ENCODE data around the gene ZNF827. TPM values are rescaled to one million over a fixed set of nuclear protein-coding genes. Genes with fewer than 3 reads are reported as not detected.

Gene ZNF827
- total and polyA plus RNA-seq, 2 experiments from 2014 or later = 7.8 to 17.5 TPM

DNA sequence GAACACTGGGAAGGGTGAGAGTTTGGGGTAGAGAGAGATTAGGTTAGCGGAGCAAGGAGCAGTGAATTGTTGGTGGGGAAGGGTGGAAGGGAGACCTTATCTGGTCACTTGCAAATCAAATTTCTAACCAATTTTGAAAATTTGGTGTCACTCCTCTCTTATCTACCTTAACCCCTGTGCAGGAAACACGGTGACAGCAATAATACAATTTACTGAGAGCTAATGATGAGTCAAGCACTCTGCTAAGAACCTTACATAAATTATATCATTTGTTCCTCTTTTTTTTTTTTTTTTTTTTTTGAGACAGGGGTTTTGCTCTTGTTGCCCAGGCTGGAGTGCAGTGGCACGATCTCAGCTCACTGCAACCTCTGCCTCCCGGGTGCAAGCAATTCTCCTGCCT, 142.3 kb downstream of the ZNF827 start:
- WGBS (ENCODE audit: low lambda C conversion rate, missing lambda C conversion rate) = 94% methylated on average over 4 of the region's 4 CpGs
- Histone ChIP-seq H3K9me3 (ENCODE audit: low read depth) (no peaks in the 10 kb centered on the region), H3K4me1 (ENCODE audit: insufficient read depth) (no peaks in the 10 kb centered on the region), H3K27ac (no peak overlapping the region), H3K4me3 (no peak overlapping the region), H3K27me3 (no peaks in the 10 kb centered on the region), H2AFZ (no peak overlapping the region), H3K79me2 (no peaks in the 10 kb centered on the region), H3K4me2 (no peak overlapping the region), H3K9me2 (replicated peaks; ENCODE audit: insufficient read depth) (no peaks in the 10 kb centered on the region), H3K36me3 (replicated peaks; ENCODE audit: insufficient read depth, low read depth) (no peaks in the 10 kb centered on the region), H4K20me1 (ENCODE audit: insufficient read depth, poor library complexity, severe bottlenecking) (no peaks in the 10 kb centered on the region)
- TF ChIP-seq EZH2phosphoT487 (IDR thresholded peaks at IDR 0.05; ENCODE audit: low read depth, severe bottlenecking, unreplicated experiment) (no peak), EZH2 (IDR thresholded peaks at IDR 0.05; ENCODE audit: borderline replicate concordance) (no peak)
- TF ChIP-seq, protein P1, sequence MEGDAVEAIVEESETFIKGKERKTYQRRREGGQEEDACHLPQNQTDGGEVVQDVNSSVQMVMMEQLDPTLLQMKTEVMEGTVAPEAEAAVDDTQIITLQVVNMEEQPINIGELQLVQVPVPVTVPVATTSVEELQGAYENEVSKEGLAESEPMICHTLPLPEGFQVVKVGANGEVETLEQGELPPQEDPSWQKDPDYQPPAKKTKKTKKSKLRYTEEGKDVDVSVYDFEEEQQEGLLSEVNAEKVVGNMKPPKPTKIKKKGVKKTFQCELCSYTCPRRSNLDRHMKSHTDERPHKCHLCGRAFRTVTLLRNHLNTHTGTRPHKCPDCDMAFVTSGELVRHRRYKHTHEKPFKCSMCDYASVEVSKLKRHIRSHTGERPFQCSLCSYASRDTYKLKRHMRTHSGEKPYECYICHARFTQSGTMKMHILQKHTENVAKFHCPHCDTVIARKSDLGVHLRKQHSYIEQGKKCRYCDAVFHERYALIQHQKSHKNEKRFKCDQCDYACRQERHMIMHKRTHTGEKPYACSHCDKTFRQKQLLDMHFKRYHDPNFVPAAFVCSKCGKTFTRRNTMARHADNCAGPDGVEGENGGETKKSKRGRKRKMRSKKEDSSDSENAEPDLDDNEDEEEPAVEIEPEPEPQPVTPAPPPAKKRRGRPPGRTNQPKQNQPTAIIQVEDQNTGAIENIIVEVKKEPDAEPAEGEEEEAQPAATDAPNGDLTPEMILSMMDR (IDR thresholded peaks at IDR 0.05; ENCODE audit: poor library complexity) = no peak
- DNase-seq (ENCODE audit: low spot score) = no peak

DNA sequence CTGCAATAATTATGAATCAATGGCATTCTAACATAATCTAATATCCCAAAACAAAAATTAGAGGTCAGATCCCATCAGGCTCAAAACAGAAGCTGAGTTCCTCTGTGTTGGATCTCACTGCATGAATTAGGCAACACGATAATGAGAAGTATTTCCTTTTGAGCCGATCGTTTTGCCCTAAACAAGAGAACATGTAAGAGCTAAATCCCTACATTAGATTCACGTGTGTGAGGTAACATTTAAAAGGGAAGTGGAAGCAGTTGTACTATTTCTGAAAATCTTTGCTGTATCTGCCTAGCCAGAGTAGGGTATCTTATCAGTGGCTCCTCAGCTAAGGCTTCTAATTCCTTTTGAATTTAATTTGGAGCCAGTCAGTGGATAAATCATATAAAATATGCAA, 143.1 kb downstream of the ZNF827 start:
- TF ChIP-seq, protein P1 (IDR thresholded peaks at IDR 0.05; ENCODE audit: poor library complexity) = no peak
- no peak for TF ChIP-seq EZH2 (IDR thresholded peaks at IDR 0.05; ENCODE audit: borderline replicate concordance)
- no peak for TF ChIP-seq EZH2phosphoT487 (IDR thresholded peaks at IDR 0.05; ENCODE audit: low read depth, severe bottlenecking, unreplicated experiment)
- no peaks in the 10 kb centered on the region for H3K4me1 ChIP-seq (ENCODE audit: insufficient read depth)
- no peak overlapping the region for H2AFZ ChIP-seq
- no peak overlapping the region for H3K4me2 ChIP-seq
- H3K9me2 ChIP-seq (replicated peaks; ENCODE audit: insufficient read depth) = no peaks in the 10 kb centered on the region
- H3K79me2 ChIP-seq = no peaks in the 10 kb centered on the region
- H3K27me3 ChIP-seq = no peaks in the 10 kb centered on the region
- H4K20me1 ChIP-seq (ENCODE audit: insufficient read depth, poor library complexity, severe bottlenecking) = no peaks in the 10 kb centered on the region
- DNase-seq (ENCODE audit: low spot score) = no peak
- no peaks in the 10 kb centered on the region for H3K36me3 ChIP-seq (replicated peaks; ENCODE audit: insufficient read depth, low read depth)
- no peak overlapping the region for H3K4me3 ChIP-seq
- H3K27ac ChIP-seq = no peak overlapping the region
- 89% methylated on average over 4 of the region's 4 CpGs for WGBS (ENCODE audit: low lambda C conversion rate, missing lambda C conversion rate)
- no peaks in the 10 kb centered on the region for H3K9me3 ChIP-seq (ENCODE audit: low read depth)

GRCh38 chr4:145792429-145792828, 146.2 kb downstream of the ZNF827 start:
- 95% methylated on average over 5 of the region's 5 CpGs for WGBS (ENCODE audit: low lambda C conversion rate, missing lambda C conversion rate)
- H4K20me1 ChIP-seq (ENCODE audit: insufficient read depth, poor library complexity, severe bottlenecking) = no peaks in the 10 kb centered on the region
- H3K4me1 ChIP-seq (ENCODE audit: insufficient read depth) = no peaks in the 10 kb centered on the region
- no peaks in the 10 kb centered on the region for H3K27me3 ChIP-seq
- no peak overlapping the region for H3K4me2 ChIP-seq
- no peak overlapping the region for H3K27ac ChIP-seq
- no peaks in the 10 kb centered on the region for H3K9me2 ChIP-seq (replicated peaks; ENCODE audit: insufficient read depth)
- H3K36me3 ChIP-seq (replicated peaks; ENCODE audit: insufficient read depth, low read depth) = no peaks in the 10 kb centered on the region
- no peaks in the 10 kb centered on the region for H3K9me3 ChIP-seq (ENCODE audit: low read depth)
- no peak overlapping the region for H3K4me3 ChIP-seq
- no peaks in the 10 kb centered on the region for H3K79me2 ChIP-seq
- no peak overlapping the region for H2AFZ ChIP-seq
- DNase-seq (ENCODE audit: low spot score) = no peak
- TF ChIP-seq, protein P1 (IDR thresholded peaks at IDR 0.05; ENCODE audit: poor library complexity) = no peak
- no peak for TF ChIP-seq EZH2 (IDR thresholded peaks at IDR 0.05; ENCODE audit: borderline replicate concordance)
- no peak for TF ChIP-seq EZH2phosphoT487 (IDR thresholded peaks at IDR 0.05; ENCODE audit: low read depth, severe bottlenecking, unreplicated experiment)

DNA sequence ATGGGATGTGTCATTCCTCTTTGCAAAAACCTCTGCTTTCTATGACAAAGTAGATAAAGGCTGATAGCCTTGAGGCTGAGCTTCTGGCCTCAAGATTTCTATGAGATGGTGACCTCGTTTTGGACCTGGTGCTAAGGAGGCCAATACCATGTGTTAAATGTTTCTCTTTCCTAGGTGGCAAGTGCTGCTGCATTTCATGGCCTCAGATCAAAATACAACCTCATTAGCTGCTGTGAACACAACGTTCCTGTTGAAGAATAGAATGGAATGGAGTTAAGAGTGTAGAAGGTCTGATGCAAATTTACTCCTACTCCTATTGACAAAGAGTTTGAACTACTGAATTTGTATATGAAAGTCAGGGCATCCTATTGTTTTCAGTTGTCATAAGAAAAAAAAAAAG, 146.6 kb downstream of the ZNF827 start:
- Histone ChIP-seq H3K27me3 (no peaks in the 10 kb centered on the region), H3K9me2 (replicated peaks; ENCODE audit: insufficient read depth) (no peaks in the 10 kb centered on the region), H3K4me1 (ENCODE audit: insufficient read depth) (no peaks in the 10 kb centered on the region), H4K20me1 (ENCODE audit: insufficient read depth, poor library complexity, severe bottlenecking) (no peaks in the 10 kb centered on the region), H3K36me3 (replicated peaks; ENCODE audit: insufficient read depth, low read depth) (no peaks in the 10 kb centered on the region), H3K79me2 (no peaks in the 10 kb centered on the region), H2AFZ (no peak overlapping the region), H3K27ac (no peak overlapping the region), H3K4me3 (no peak overlapping the region), H3K9me3 (ENCODE audit: low read depth) (no peaks in the 10 kb centered on the region), H3K4me2 (no peak overlapping the region)
- 47% methylated on average over 2 of the region's 2 CpGs for WGBS (ENCODE audit: low lambda C conversion rate, missing lambda C conversion rate)
- TF ChIP-seq, protein P1 (IDR thresholded peaks at IDR 0.05; ENCODE audit: poor library complexity) = no peak
- TF ChIP-seq EZH2phosphoT487 (IDR thresholded peaks at IDR 0.05; ENCODE audit: low read depth, severe bottlenecking, unreplicated experiment) = no peak
- no peak for TF ChIP-seq EZH2 (IDR thresholded peaks at IDR 0.05; ENCODE audit: borderline replicate concordance)
- DNase-seq (ENCODE audit: low spot score) = no peak
